Measurements from ENCODE around the gene IER5.

- no peak for TF ChIP-seq EZH2 (IDR thresholded peaks at IDR 0.05; ENCODE audit: borderline replicate concordance, low read length)
- TF ChIP-seq, protein P1, sequence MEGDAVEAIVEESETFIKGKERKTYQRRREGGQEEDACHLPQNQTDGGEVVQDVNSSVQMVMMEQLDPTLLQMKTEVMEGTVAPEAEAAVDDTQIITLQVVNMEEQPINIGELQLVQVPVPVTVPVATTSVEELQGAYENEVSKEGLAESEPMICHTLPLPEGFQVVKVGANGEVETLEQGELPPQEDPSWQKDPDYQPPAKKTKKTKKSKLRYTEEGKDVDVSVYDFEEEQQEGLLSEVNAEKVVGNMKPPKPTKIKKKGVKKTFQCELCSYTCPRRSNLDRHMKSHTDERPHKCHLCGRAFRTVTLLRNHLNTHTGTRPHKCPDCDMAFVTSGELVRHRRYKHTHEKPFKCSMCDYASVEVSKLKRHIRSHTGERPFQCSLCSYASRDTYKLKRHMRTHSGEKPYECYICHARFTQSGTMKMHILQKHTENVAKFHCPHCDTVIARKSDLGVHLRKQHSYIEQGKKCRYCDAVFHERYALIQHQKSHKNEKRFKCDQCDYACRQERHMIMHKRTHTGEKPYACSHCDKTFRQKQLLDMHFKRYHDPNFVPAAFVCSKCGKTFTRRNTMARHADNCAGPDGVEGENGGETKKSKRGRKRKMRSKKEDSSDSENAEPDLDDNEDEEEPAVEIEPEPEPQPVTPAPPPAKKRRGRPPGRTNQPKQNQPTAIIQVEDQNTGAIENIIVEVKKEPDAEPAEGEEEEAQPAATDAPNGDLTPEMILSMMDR (conservative IDR thresholded peaks at IDR 0.05 in 1 of 2, IDR thresholded peaks at IDR 0.05 in 1 of 2; ENCODE audit: extremely low read depth in 1 of 2, insufficient read depth in 1 of 2, low read depth in 1 of 2, low read length in 2 of 2): no peak
Measured at GRCh38 chr1:181133969-181134418, 45.5 kb downstream of the IER5 start.

All from mammary epithelial cell (primary cell).